Measurements from ENCODE around the gene RASSF1. TPM values are rescaled to one million over a fixed set of nuclear protein-coding genes. Genes with fewer than 3 reads are reported as not detected.

RASSF1 gene
- total RNA-seq, 1 experiment from 2014 or later: 15.8 TPM

GRCh38 chr3:50321336-50322114 lies 19.1 kb downstream of the RASSF1 start:
- Histone ChIP-seq H2BK15ac (ENCODE audit: low read depth, low read length) (no peak overlapping the region), H3K4me2 (ENCODE audit: insufficient read depth, insufficient read length, low read length) (peak overlapping the region; percentile 37), H4K8ac (replicated peaks; ENCODE audit: insufficient read length, low read depth, low read length) (no peak overlapping the region), H3K27ac (ENCODE audit: insufficient read length, low read depth, low read length) (no peak overlapping the region), H2BK12ac (ENCODE audit: insufficient read length, low read depth, low read length) (no peak overlapping the region), H4K20me1 (ENCODE audit: control insufficient read depth, insufficient read depth, insufficient read length) (no peaks in the 10 kb centered on the region), H4K91ac (ENCODE audit: insufficient read length, low read depth, low read length) (no peak overlapping the region), H4K5ac (ENCODE audit: insufficient read length, low read depth, low read length) (no peak overlapping the region), H2AK5ac (ENCODE audit: insufficient read length, low read length) (no peak overlapping the region), H3K23ac (ENCODE audit: insufficient read length, low read depth, low read length) (no peak overlapping the region), H3K4ac (ENCODE audit: low read depth, low read length) (no peak overlapping the region), H3K79me2 (ENCODE audit: insufficient read depth, low read length) (peaks cover 5% of the 10 kb centered on the region; the same call in 1 of the 2 replicates), H2BK120ac (ENCODE audit: low read depth, low read length, poor library complexity, severe bottlenecking) (no peak overlapping the region), H2AFZ (ENCODE audit: low read length) (no peak overlapping the region), H3K56ac (ENCODE audit: insufficient read length, low read depth, low read length) (no peak overlapping the region), H3K27me3 (ENCODE audit: insufficient read depth, low read length) (no peaks in the 10 kb centered on the region), H3K9ac (ENCODE audit: extremely low read depth, insufficient read length, low read length) (peak overlapping the region; percentile 87), H3K79me1 (ENCODE audit: insufficient read depth, low read depth, low read length, poor library complexity, severe bottlenecking) (no peaks in the 10 kb centered on the region), H2BK5ac (ENCODE audit: insufficient read length, low read length) (peak overlapping the region; percentile 81), H2BK20ac (ENCODE audit: low read depth, low read length, poor library complexity, severe bottlenecking) (no peak overlapping the region), H3K4me1 (ENCODE audit: insufficient read depth, low read length) (peaks cover 6% of the 10 kb centered on the region; the same call in 1 of the 2 replicates), H3K23me2 (ENCODE audit: insufficient read length, low read depth, low read length, poor library complexity, severe bottlenecking) (peaks cover 15% of the 10 kb centered on the region), H3T11ph (ENCODE audit: low read length) (no peak overlapping the region), H3K9me3 (ENCODE audit: control insufficient read depth, low read depth, low read length) (no peaks in the 10 kb centered on the region), H3K18ac (ENCODE audit: insufficient read length, low read depth, low read length) (peak overlapping the region; percentile 96), H3K14ac (ENCODE audit: insufficient read depth, low read length) (peak overlapping the region; percentile 98)
- Mint-ChIP-seq H3K27ac (peak overlapping the region; percentile 98 to 100 (median 99)), H3K4me3 (peak overlapping the region; percentile 85 to 90), H3K36me3 (ENCODE audit: insufficient read depth in 1 of 3, low read depth in 3 of 3) (peaks cover 37 to 59% (median 47%) of the 10 kb centered on the region in 3 experiments), H3K9me3 (no peaks in the 10 kb centered on the region), H3K4me1 (peaks cover 27 to 42% of the 10 kb centered on the region in 2 experiments), H3K27me3 (ENCODE audit: low read depth) (no peaks in the 10 kb centered on the region)
- TF ChIP-seq CTCF (conservative IDR thresholded peaks at IDR 0.05): peak; percentile 78
- DNase-seq: peak; percentile 94
- WGBS (ENCODE audit: extremely low coverage, insufficient read length, low lambda C conversion rate): no CpG with 5 or more reads among the region's 59 CpGs
